IMR-90 (cell line): ENCODE data around the gene RIMBP2. TPM values are rescaled to one million over a fixed set of nuclear protein-coding genes. Genes with fewer than 3 reads are reported as not detected.

Experiments used
- ATAC-seq: fragments of 200-7000 bp; cut with Tn5 transposase; 2 replicates; pipeline ENCODE4 v1.9.1; 2020; ENCODE audit warnings: low read depth, mild to moderate bottlenecking, moderate library complexity
- BruUV-seq: library from RNA; stranded (reverse); fragments of 400-500 nt; replicated peaks from 2 replicates; lab custom pipeline; 2021; lab: Mats Ljungman, UMichigan
- CTCF ChIA-PET: fragments of 300-600 bp; formaldehyde crosslinking; extraction: SDS; loops from one replicate; lab custom pipeline; 2021; ENCODE audit warnings: antibody characterized with exemption; lab: Yijun Ruan, JAX
- POLR2A ChIA-PET: fragments of 300-600 bp; sonication (Branson Sonifier 250); formaldehyde crosslinking; loops from one replicate; lab custom pipeline; 2022; ENCODE audit warnings: antibody characterized with exemption; ENCODE audit not compliant: unreplicated experiment; lab: Charles Lee
- DNase-seq: peaks from one replicate; pipeline ENCODE4 v3.0.0; 2013
- H2AFZ ChIP-seq: replicated peaks from 2 replicates; pipeline ENCODE3; 2013; ENCODE audit warnings: low read length, mild to moderate bottlenecking; ENCODE audit not compliant: poor library complexity
- H2AK5ac ChIP-seq: 2 replicates; pipeline ENCODE4 v1.6.1; 2013; ENCODE audit warnings: low read depth, low read length, inconsistent platforms
- H2AK9ac ChIP-seq: replicated peaks from 2 replicates; pipeline ENCODE3; 2013; ENCODE audit warnings: mild to moderate bottlenecking, low read depth, low read length, moderate library complexity; ENCODE audit not compliant: poor library complexity
- H2BK120ac ChIP-seq: 2 replicates; pipeline ENCODE4 v1.6.1; 2013; ENCODE audit warnings: low read depth, low read length, inconsistent platforms
- H2BK15ac ChIP-seq: 3 replicates; pipeline ENCODE4 v1.6.1; 2013; ENCODE audit warnings: low read depth, low read length, inconsistent platforms
- H2BK20ac ChIP-seq: 2 replicates; pipeline ENCODE4 v1.6.1; 2013; ENCODE audit warnings: low read depth, mild to moderate bottlenecking, inconsistent platforms, low read length, moderate library complexity
- H2BK5ac ChIP-seq: 2 replicates; pipeline ENCODE4 v1.6.1; 2013; ENCODE audit warnings: mild to moderate bottlenecking, low read depth, low read length, inconsistent platforms; ENCODE audit not compliant: poor library complexity, severe bottlenecking
- H3K14ac ChIP-seq: replicated peaks from 2 replicates; pipeline ENCODE4 v1.6.1; 2013; ENCODE audit warnings: low read depth, low read length, inconsistent platforms
- H3K18ac ChIP-seq: 2 replicates; pipeline ENCODE4 v1.6.1; 2013; ENCODE audit warnings: low read depth, low read length, control low read depth
- H3K23ac ChIP-seq: 2 replicates; pipeline ENCODE4 v1.6.1; 2013; ENCODE audit warnings: low read depth, low read length, inconsistent platforms
- H3K27ac ChIP-seq: 2 replicates; pipeline ENCODE4 v1.5.1; 2013; ENCODE audit warnings: mild to moderate bottlenecking, control low read depth, low read length; ENCODE audit not compliant: insufficient read depth
- H3K27me3 ChIP-seq: 2 replicates; pipeline ENCODE4 v1.6.1; 2013; ENCODE audit warnings: low read length; ENCODE audit not compliant: control insufficient read depth, insufficient read depth
- H3K36me3 ChIP-seq: 2 replicates; pipeline ENCODE4 v1.6.1; 2013; ENCODE audit warnings: low read length, mixed read lengths; ENCODE audit not compliant: control insufficient read depth, insufficient read depth
- H3K4ac ChIP-seq: 2 replicates; pipeline ENCODE4 v1.6.1; 2013; ENCODE audit warnings: low read depth, low read length, inconsistent platforms
- H3K4me1 ChIP-seq: 2 replicates; pipeline ENCODE4 v1.6.1; 2013; ENCODE audit warnings: low read length, mixed read lengths; ENCODE audit not compliant: control insufficient read depth, insufficient read depth
- H3K4me2 ChIP-seq: 2 replicates; pipeline ENCODE4 v1.6.1; 2013; ENCODE audit warnings: low read depth, mild to moderate bottlenecking, control low read depth, low read length, moderate library complexity
- H3K4me3 ChIP-seq: 2 replicates; pipeline ENCODE4 v1.5.1; 2013; ENCODE audit warnings: low read depth, mild to moderate bottlenecking, control low read depth, low read length, moderate library complexity; ENCODE audit not compliant: insufficient read depth
- H3K56ac ChIP-seq: 2 replicates; pipeline ENCODE4 v1.6.1; 2013; ENCODE audit warnings: low read length, inconsistent platforms; ENCODE audit not compliant: insufficient read depth; ENCODE audit errors: extremely low read depth
- H3K79me1 ChIP-seq, 2 experiments: 2 replicates each; pipeline ENCODE4 v1.6.1; 2013; ENCODE audit warnings: low read length in 2 of 2, inconsistent platforms in 1 of 2, low read depth in 1 of 2
- H3K9ac ChIP-seq: 2 replicates; pipeline ENCODE4 v1.6.1; 2013; ENCODE audit warnings: low read depth, low read length, control low read depth
- H3K9me1 ChIP-seq: 2 replicates; pipeline ENCODE4 v1.6.1; 2013; ENCODE audit warnings: low read length, inconsistent platforms; ENCODE audit not compliant: insufficient read depth
- H3K9me3 ChIP-seq: 2 replicates; pipeline ENCODE4 v1.6.1; 2013; ENCODE audit warnings: low read length; ENCODE audit not compliant: control insufficient read depth, insufficient read depth
- H4K20me1 ChIP-seq: 2 replicates; pipeline ENCODE4 v1.6.1; 2013; ENCODE audit warnings: low read length, inconsistent platforms; ENCODE audit not compliant: insufficient read depth
- H4K5ac ChIP-seq: 2 replicates; pipeline ENCODE4 v1.6.1; 2013; ENCODE audit warnings: mild to moderate bottlenecking, low read depth, low read length, control low read depth
- H4K8ac ChIP-seq, 2 experiments: 2 replicates each; pipeline ENCODE4 v1.6.1; 2013; ENCODE audit warnings: low read depth in 2 of 2, low read length in 2 of 2, control low read depth in 1 of 2, inconsistent platforms in 1 of 2
- H4K91ac ChIP-seq: 2 replicates; pipeline ENCODE4 v1.6.1; 2013; ENCODE audit warnings: low read depth, low read length, inconsistent platforms; ENCODE audit not compliant: insufficient read depth
- CEBPB ChIP-seq: IDR thresholded peaks from 2 replicates; pipeline ENCODE4 v1.6.1; 2012; ENCODE audit warnings: low read depth, low read length, improper control_type of control experiment
- CHD1 ChIP-seq: IDR thresholded peaks from 2 replicates; pipeline ENCODE4 v1.6.1; 2012; ENCODE audit warnings: low read depth, low read length, improper control_type of control experiment
- WGBS, 2 experiments: methylation state at CpG; one replicate each; pipeline versions ENCODE4 v1.1.5 to v1.1.7; 2013; ENCODE audit warnings: missing lambda C conversion rate in 2 of 2; ENCODE audit not compliant: insufficient read length in 1 of 2; ENCODE audit errors: extremely low coverage in 2 of 2; 5-methylcytosine and 5-hydroxymethylcytosine counted together
- dilution Hi-C: fragments of 300-500 bp; cut with HindIII; formaldehyde crosslinking; loops from one replicate; pipeline ENCODE4 v1.14.3; 2018; ENCODE audit warnings: low sequenced_read_pairs; ENCODE audit not compliant: unreplicated experiment
- in situ Hi-C: fragments of 300-500 bp; cut with MboI; formaldehyde crosslinking; loops from 3 replicates; pipeline ENCODE4 v1.14.3; 2019; ENCODE audit warnings: low sequenced_read_pairs, inconsistent platforms, mixed read lengths
- intact Hi-C: fragments of 100-400 bp; cut with micrococcal nuclease; formaldehyde crosslinking; loops from 2 replicates; pipeline ENCODE4 v1.10.0; 2022
- polyA plus RNA-seq, 3 experiments: library from polyadenylated mRNA; depleted of rRNA; stranded (reverse); fragments of >200 nt; gene quantifications; 2 replicates each; pipeline ENCODE4 v1.2.3, GENCODE V29; 2012; ENCODE audit warnings: low replicate concordance in 1 of 3
- total RNA-seq: library from RNA; depleted of rRNA; stranded (reverse); fragments of >200 nt; gene quantifications from 2 replicates; pipeline ENCODE4 v1.2.3, GENCODE V29; 2012

Gene RIMBP2
- total and polyA plus RNA-seq, 2 of the 4 experiments (the other 2 are of a cell fraction) = not detected

GRCh38 chr12:130583800-130584199 lies 132.3 kb downstream of the RIMBP2 start:
- Histone ChIP-seq H3K56ac (no peak overlapping the region), H3K36me3 (no peaks in the 10 kb centered on the region), H3K23ac (no peak overlapping the region), H3K4me2 (no peak overlapping the region), H3K14ac (no peak overlapping the region), H2BK15ac (no peak overlapping the region), H3K9me3 (peaks cover 32% of the 10 kb centered on the region), H3K79me1 (no peaks in the 10 kb centered on the region), H2BK20ac (no peak overlapping the region), H2AK5ac (no peak overlapping the region), H4K5ac (no peak overlapping the region), H4K91ac (no peak overlapping the region), H3K27ac (no peak overlapping the region), H3K4me1 (no peaks in the 10 kb centered on the region), H3K4me3 (no peak overlapping the region), H2BK5ac (no peak overlapping the region), H3K9me1 (no peaks in the 10 kb centered on the region), H3K27me3 (no peaks in the 10 kb centered on the region), H4K8ac (no peak overlapping the region), H3K9ac (no peak overlapping the region), H2AK9ac (no peak overlapping the region), H3K18ac (no peak overlapping the region), H2BK120ac (no peak overlapping the region), H3K4ac (no peak overlapping the region), H2AFZ (no peak overlapping the region), H4K20me1 (no peaks in the 10 kb centered on the region)
- TF ChIP-seq CEBPB (0 out of 2 replicates have a peak, but pooled peaks have one; percentile 26), CHD1 (no peak)
- intact Hi-C loops = no loop called here
- BruUV-seq = no TSS peak
- CTCF ChIA-PET = no interaction called here
- ATAC-seq (no peak), DNase-seq (no peak)
- POLR2A ChIA-PET = no interaction called here
- WGBS, 2 experiments = 25% methylated on average over 4 of the region's 4 CpGs; no CpG with 5 or more reads in 1 of the 2 experiments
- dilution Hi-C loops = no loop called here
- in situ Hi-C loops = no loop called here
